GM18951 (cell line): ENCODE measurements around the gene PRDX4.
"Not testable (repeated sequence)": the region's sequence is repeated elsewhere in the genome, so short reads cannot be mapped to it uniquely, and the experiment has no call there.

ENCODE experiments used
- POLR2A ChIP-seq: IDR thresholded peaks from 4 replicates; pipeline ENCODE4 v1.6.1; 2011; ENCODE audit warnings: mild to moderate bottlenecking; ENCODE audit not compliant: insufficient read length, insufficient read depth; ENCODE audit errors: extremely low read depth
- in situ Hi-C: fragments of 300-500 bp; cut with MboI; formaldehyde crosslinking; loops from one replicate; pipeline ENCODE4 v1.12.0; 2022; ENCODE audit warnings: low sequenced_read_pairs, mixed read lengths, inconsistent platforms; ENCODE audit not compliant: unreplicated experiment

The PRDX4 gene

GRCh38 chrX:23667239-23668177 is at the start of gene PRDX4:
Gene PRDX4, plus strand, starts transcription at chrX:23667493. Its CDS starts 78 bp downstream, at chrX:23667571.
- TF ChIP-seq POLR2A, result peak; percentile 72
- in situ Hi-C loops, result no loop called here

GRCh38 chrX:23621621-23622265 is 45.5 kb upstream of the PRDX4 start:
- TF ChIP-seq POLR2A, result no peak
- in situ Hi-C loops, result no loop called here

DNA sequence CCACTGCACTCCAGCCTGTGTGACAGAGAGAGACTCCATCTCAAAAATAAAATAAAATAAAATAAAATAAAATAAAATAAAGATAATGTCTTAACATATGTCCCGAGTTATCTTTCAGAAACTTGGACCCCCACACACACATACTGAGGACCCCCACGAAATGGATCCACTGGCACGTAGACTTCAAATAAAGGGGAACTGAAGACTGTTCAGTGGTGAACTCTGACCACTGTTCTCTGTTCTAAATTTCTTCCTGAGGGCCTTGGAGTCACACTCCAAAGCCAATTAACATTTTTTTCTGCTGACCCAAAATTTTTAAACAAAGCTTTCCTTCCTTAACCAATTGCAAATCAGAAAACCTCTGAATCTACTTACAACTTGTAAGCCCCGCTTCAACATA is 43.5 kb upstream of the PRDX4 start:
- in situ Hi-C loops, result no loop called here
- no peak for TF ChIP-seq POLR2A

GRCh38 chrX:23626651-23627050 is 40.6 kb upstream of the PRDX4 start:
- no peak for TF ChIP-seq POLR2A
- in situ Hi-C loops, result no loop called here

- TF ChIP-seq POLR2A, result no peak
Measured at GRCh38 chrX:23628131-23628530, 39.2 kb upstream of the PRDX4 start.

DNA sequence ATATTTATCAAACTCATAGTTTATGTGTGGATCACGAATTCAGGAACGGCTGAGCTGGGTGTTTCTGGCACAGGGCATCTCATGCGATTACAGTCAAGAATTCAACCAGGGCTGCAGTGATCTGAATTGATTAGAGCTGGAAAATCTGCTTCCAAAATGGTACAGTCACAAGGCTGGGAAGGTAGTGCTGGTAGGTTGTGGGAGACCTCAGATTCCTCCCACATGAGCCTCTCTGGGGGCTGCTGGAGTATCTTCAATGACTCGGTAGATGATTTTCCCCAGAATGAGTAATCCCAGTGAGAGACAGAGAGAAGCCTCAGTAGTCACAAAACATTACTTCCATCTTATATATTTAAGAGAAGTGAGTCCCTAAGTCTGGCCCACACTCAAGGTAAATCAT is 36.2 kb upstream of the PRDX4 start:
- no peak for TF ChIP-seq POLR2A
- in situ Hi-C loops, result no loop called here

More at GRCh38 chrX:23628131-23628530, 39.2 kb upstream of the PRDX4 start:
- in situ Hi-C loops, result no loop called here

GRCh38 chrX:23633834-23634580 is 33.3 kb upstream of the PRDX4 start:
- in situ Hi-C loops, result no loop called here
- TF ChIP-seq POLR2A, result no peak

DNA sequence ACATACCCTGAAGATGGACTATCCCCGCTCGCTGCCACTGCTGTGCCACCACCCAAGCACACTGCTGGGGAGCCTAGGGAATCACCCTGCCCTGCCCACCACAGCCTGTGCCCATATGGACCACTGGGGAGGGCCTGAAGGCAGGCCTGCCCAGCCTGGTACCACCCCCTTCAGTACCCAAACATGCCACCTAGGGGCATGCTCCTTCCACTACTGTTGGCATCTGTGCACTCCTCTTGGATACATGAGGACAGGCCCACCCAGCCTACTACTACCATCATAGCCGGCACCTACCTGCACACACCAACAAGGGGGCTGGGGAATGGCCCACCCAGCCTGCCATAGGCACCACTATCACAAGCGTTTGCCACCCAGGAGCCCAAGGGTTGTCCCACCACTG is 30.1 kb upstream of the PRDX4 start:
- no peak for TF ChIP-seq POLR2A
- in situ Hi-C loops, result no loop called here

DNA sequence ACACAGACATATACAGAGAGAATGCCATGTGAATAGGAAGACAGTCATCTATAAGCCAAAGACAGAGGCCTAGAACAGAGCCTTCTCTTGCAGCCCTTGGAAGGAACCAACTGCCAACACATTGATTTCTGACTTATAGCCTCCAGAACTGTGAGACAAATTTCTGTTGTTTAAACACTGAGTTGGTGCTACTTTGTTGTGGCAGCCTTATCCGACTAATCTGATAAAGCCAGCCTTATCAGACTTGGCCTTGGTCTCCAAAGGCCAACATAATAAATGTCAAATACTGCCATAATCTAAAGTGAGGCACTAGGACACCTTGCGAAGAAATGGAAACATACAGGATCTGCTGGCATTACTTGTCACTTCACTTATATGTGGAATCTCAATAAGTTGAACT is 24.3 kb upstream of the PRDX4 start:
- TF ChIP-seq POLR2A, result no peak
- in situ Hi-C loops, result no loop called here

DNA sequence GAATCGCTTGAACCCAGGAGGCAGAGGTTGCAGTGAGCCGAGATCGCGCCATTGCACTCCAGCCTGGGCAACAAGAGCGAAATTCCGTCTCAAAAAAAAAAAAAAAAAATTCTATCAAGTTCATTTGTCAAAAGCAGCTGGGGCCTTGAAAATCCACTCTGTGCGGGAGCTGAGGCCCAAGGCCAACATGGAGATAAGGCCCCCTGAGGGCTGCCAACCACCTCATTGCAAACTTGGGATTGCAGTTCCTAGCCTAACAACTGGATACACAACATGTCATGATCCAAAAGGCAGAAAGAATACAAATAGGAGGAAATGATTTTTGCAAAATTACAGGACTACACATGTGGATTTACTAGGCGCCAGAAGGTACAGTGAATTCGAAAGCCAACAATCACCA is 22.5 kb upstream of the PRDX4 start:
- in situ Hi-C loops, result no loop called here
- TF ChIP-seq POLR2A, result no peak

DNA sequence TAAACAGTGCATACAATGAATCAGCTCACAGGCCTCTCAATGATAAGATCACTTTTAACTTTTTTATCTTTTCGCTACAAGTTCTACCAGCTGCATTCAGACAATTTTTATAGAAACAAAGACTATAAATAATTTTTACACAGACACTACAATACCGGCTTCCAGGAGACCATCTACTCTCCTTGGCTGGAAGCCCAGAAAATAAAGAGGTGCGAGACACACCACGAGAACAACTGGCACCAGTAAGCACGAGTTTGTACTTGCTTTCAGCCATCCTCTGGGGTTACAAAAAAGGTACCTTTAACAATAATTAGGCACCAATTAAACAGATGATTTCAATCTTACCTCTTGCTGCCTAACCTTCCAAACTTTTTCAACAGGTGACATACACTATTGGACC is 11.2 kb upstream of the PRDX4 start:
- no peak for TF ChIP-seq POLR2A
- in situ Hi-C loops, result no loop called here

DNA sequence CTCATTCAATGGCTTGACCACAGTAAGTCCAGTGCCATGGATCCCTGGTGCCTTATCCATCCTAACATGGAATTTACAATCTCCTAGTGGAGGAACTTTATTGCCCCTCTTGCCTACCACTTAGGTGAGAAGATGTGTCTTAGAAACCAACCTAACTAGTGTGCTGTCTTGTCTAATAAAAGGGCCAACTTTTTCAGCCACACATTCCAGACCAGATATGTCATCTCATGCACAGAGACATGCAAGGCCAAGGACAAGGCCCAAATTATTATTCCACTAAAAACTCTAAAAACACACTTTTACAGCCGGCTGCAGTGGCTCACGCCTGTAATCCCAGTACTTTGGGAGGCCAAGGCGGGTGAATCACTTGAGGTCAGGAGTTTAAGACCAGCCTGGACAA is 10.6 kb upstream of the PRDX4 start:
- TF ChIP-seq POLR2A, result no peak
- in situ Hi-C loops, result no loop called here

DNA sequence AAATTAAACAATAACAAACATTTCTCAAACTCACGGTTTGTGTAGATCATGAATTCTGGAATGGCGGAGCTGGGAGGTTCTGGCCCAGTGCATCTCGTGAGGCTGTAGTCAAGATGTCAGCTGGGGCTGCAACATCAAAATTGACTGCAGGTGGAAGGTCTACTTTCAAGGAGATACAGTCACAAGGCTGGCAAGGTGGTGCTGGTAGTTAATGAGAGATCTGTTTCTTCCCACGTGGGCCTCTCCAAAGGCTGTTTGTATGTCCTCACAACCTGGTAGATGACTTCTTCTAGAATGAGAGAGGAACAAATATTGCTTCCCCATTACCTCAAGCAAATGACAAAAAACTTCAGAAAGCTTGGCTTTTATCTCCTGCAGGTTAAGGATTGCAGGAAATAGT is 8.0 kb upstream of the PRDX4 start:
- in situ Hi-C loops, result no loop called here
- TF ChIP-seq POLR2A, result no peak

DNA sequence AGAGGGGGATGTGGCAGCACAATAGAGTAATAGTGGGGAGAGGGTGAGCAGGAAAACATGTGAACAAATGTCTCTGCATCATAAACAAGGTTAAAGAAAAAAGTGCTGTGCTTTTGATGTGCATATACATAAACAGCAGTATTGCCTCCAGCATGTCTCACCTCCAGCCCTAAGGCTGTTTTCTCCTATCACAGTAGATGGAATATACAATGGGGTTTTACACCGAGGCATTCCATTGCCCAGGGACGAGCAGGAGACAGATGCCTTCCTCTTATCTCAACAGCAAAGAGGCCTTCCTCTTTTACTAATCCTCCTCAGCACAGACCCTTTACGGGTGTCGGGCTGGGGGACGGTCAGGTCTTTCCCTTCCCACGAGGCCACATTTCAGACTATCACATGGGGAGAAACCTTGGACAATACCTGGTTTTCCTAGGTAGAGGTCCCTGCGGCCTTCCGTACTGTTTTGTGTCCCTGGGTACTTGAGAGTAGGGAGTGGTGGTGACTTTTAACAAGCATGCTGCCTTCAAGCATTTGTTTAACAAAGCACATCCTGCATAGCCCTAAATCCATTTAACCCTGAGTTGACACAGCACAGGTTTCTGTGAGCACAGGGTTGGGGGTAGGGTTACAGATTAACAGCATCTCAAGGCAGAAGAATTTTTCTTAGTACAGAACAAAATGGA is 7.1 kb upstream of the PRDX4 start:
- in situ Hi-C loops, result not testable (repeated sequence)
